Measurements from ENCODE around the gene TLR8. TPM values are rescaled to one million over a fixed set of nuclear protein-coding genes. Genes with fewer than 3 reads are reported as not detected.
A peak's percentile ranks its signal among the peaks of the same experiment; 100 is the strongest.
"Not testable (repeated sequence)": the region's sequence is repeated elsewhere in the genome, so short reads cannot be mapped to it uniquely, and the experiment has no call there.

The TLR8 gene
- polyA plus RNA-seq, 5 donors, result 0.28 to 0.60 (median 0.46) TPM

GRCh38 chrX:12946406-12946805 lies 40.0 kb downstream of the TLR8 start:
- DNase-seq, result no peak

- DNase-seq, result no peak
These were observed 40.6 kb downstream of the TLR8 start for GRCh38 chrX:12946838-12947544.

GRCh38 chrX:12947545-12948235 lies 41.3 kb downstream of the TLR8 start:
- DNase-seq, result no peak

- DNase-seq, result no peak
These were observed 42.1 kb downstream of the TLR8 start for GRCh38 chrX:12948495-12948894.

- no peak for DNase-seq
These were observed 42.9 kb downstream of the TLR8 start for GRCh38 chrX:12949205-12949926.

GRCh38 chrX:12949927-12950656 lies 43.7 kb downstream of the TLR8 start:
- DNase-seq, result peak; percentile 58 to 71

- DNase-seq, result no peak
These were observed 44.6 kb downstream of the TLR8 start for GRCh38 chrX:12950851-12951594.

- no peak for DNase-seq
These were observed 45.2 kb downstream of the TLR8 start for GRCh38 chrX:12951595-12951975.

GRCh38 chrX:12953420-12953819 lies 47.0 kb downstream of the TLR8 start:
- no peak for DNase-seq

GRCh38 chrX:12954376-12954775 lies 48.0 kb downstream of the TLR8 start:
- DNase-seq, result no peak

GRCh38 chrX:12954981-12955380 lies 48.6 kb downstream of the TLR8 start:
- no peak for DNase-seq

- DNase-seq, result no peak
These were observed 49.7 kb downstream of the TLR8 start for GRCh38 chrX:12955882-12956703.

- DNase-seq, result no peak
These were observed 50.5 kb downstream of the TLR8 start for GRCh38 chrX:12956704-12957534.

GRCh38 chrX:12958059-12958458 lies 51.6 kb downstream of the TLR8 start:
- no peak for DNase-seq

GRCh38 chrX:12958461-12958860 lies 52.0 kb downstream of the TLR8 start:
- no peak for DNase-seq

GRCh38 chrX:12961196-12961718 lies 54.8 kb downstream of the TLR8 start:
- DNase-seq, result no peak

- no peak for DNase-seq
These were observed 55.7 kb downstream of the TLR8 start for GRCh38 chrX:12962041-12962504.

GRCh38 chrX:12963210-12963850 lies 56.9 kb downstream of the TLR8 start:
- not testable (repeated sequence) for DNase-seq
